HCT116 (cell line): Measurements from ENCODE around the gene HS6ST1. TPM values are rescaled to one million over a fixed set of nuclear protein-coding genes. Genes with fewer than 3 reads are reported as not detected.

Experiments
- ATAC-seq: fragments of 200-7000 bp; cut with Tn5 transposase; 2 replicates; pipeline ENCODE4 v1.9.1; 2020; ENCODE audit warnings: mild to moderate bottlenecking, moderate library complexity
- BruUV-seq: library from RNA; stranded (reverse); fragments of 400-500 nt; replicated peaks from 2 replicates; lab custom pipeline; 2021; lab: Mats Ljungman, UMichigan
- CTCF ChIA-PET: fragments of 300-600 bp; sonication (Branson Sonifier 250); formaldehyde crosslinking; loops from one replicate; lab custom pipeline; 2021; ENCODE audit warnings: antibody characterized with exemption; lab: Charles Lee
- POLR2A ChIA-PET: fragments of 300-600, 350-600 bp; sonication (Branson Sonifier 250); formaldehyde crosslinking; loops from one replicate; lab custom pipeline; 2021; ENCODE audit warnings: antibody characterized with exemption; lab: Charles Lee
- RAD21 ChIA-PET, 2 experiments: fragments of 300-600 bp; sonication (Branson Sonifier 250); formaldehyde crosslinking; loops; one replicate each; lab custom pipeline; 2023; ENCODE audit warnings: low total read pairs in 2 of 2; ENCODE audit not compliant: uncharacterized antibody in 2 of 2, unreplicated experiment in 2 of 2, low non-redundant PET in 1 of 2; lab: Charles Lee
- DNase-seq: peaks from one replicate; pipeline ENCODE4 v3.0.0-alpha.2; 2010; ENCODE audit warnings: low read depth, low spot score
- H2AFZ ChIP-seq: fragments of 200-600 bp; shearing (Covaris generic), sonication (generic); 2 replicates; pipeline ENCODE4 v1.6.1; 2017; ENCODE audit warnings: low read depth, mixed run types, mixed read lengths, antibody characterized with exemption, low read length; ENCODE audit not compliant: poor library complexity, severe bottlenecking
- H3K27ac ChIP-seq: 2 replicates; pipeline ENCODE4 v1.5.1; 2012; ENCODE audit warnings: low read depth, low read length
- H3K27me3 ChIP-seq: fragments of 200-600 bp; sonication (generic); 2 replicates; pipeline ENCODE4 v1.6.1; 2016; ENCODE audit warnings: mixed run types, low read length, mixed read lengths; ENCODE audit not compliant: insufficient read depth
- H3K36me3 ChIP-seq, 2 experiments: fragments of 200-500 bp in 1 of 2; fragments of 200-600 bp in 1 of 2; sonication (Bioruptor generic) in 1 of 2; sonication (generic) in 1 of 2; 2 replicates each; pipeline versions ENCODE4 v1.5.1 to v1.6.1; 2014 to 2016; ENCODE audit warnings: low read length in 2 of 2, inconsistent platforms in 1 of 2, mixed read lengths in 1 of 2, mixed run types in 1 of 2; ENCODE audit not compliant: insufficient read depth in 2 of 2, control insufficient read depth in 1 of 2
- H3K4me1 ChIP-seq, 2 experiments: fragments of 200-600 bp in 1 of 2; sonication (generic) in 1 of 2; 2 replicates each; pipeline versions ENCODE4 v1.5.1 to v1.6.1; 2012 to 2017; ENCODE audit warnings: low read length in 2 of 2, inconsistent platforms in 1 of 2, mild to moderate bottlenecking in 1 of 2, mixed read lengths in 1 of 2, mixed run types in 1 of 2, moderate library complexity in 1 of 2; ENCODE audit not compliant: insufficient read depth in 2 of 2, control insufficient read depth in 1 of 2
- H3K4me2 ChIP-seq: fragments of 200-600 bp; sonication (generic); 2 replicates; pipeline ENCODE4 v1.6.1; 2017; ENCODE audit warnings: mixed run types, low read length, mixed read lengths
- H3K4me3 ChIP-seq, 2 experiments: fragments of 200-600 bp in 1 of 2; sonication (generic) in 1 of 2; replicated peaks in 1 of 2; 2 replicates each; pipeline ENCODE4 v1.5.1; 2011 to 2016; ENCODE audit warnings: low read length in 2 of 2, control low read depth in 1 of 2, low read depth in 1 of 2, mild to moderate bottlenecking in 1 of 2, mixed read lengths in 1 of 2, mixed run types in 1 of 2
- H3K79me2 ChIP-seq: fragments of 200-600 bp; sonication (generic); 2 replicates; pipeline ENCODE4 v1.6.1; 2017; ENCODE audit warnings: mild to moderate bottlenecking, mixed run types, low read length, moderate library complexity, mixed read lengths; ENCODE audit not compliant: insufficient read depth
- H3K9ac ChIP-seq: fragments of 200-600 bp; sonication (generic); 2 replicates; pipeline ENCODE4 v1.6.1; 2016; ENCODE audit warnings: low read length, mixed read lengths
- H3K9me2 ChIP-seq: fragments of 200-600 bp; sonication (generic), shearing (Covaris generic); 2 replicates; pipeline ENCODE4 v1.6.1; 2017; ENCODE audit warnings: mixed run types, mild to moderate bottlenecking, moderate library complexity; ENCODE audit not compliant: insufficient read depth
- H3K9me3 ChIP-seq, 2 experiments: fragments of 200-500 bp in 1 of 2; fragments of 200-600 bp in 1 of 2; sonication (Bioruptor generic) in 1 of 2; sonication (generic) in 1 of 2; 2 replicates each; pipeline ENCODE4 v1.6.1; 2014 to 2017; ENCODE audit warnings: low read length in 2 of 2, mixed read lengths in 2 of 2, inconsistent platforms in 1 of 2, low read depth in 1 of 2, mild to moderate bottlenecking in 1 of 2, mixed run types in 1 of 2, moderate library complexity in 1 of 2; ENCODE audit not compliant: control insufficient read depth in 1 of 2, insufficient read depth in 1 of 2
- H4K20me1 ChIP-seq: fragments of 200-600 bp; sonication (generic), shearing (Covaris generic); 2 replicates; pipeline ENCODE4 v1.6.1; 2017; ENCODE audit warnings: mixed run types, mild to moderate bottlenecking, moderate library complexity; ENCODE audit not compliant: insufficient read depth
- ATF3 ChIP-seq: IDR thresholded peaks from 2 replicates; pipeline ENCODE4 v1.6.1; 2012
- CEBPB ChIP-seq: IDR thresholded peaks from 2 replicates; pipeline ENCODE4 v1.6.1; 2012; ENCODE audit warnings: low read depth
- ELF1 ChIP-seq: IDR thresholded peaks from 2 replicates; pipeline ENCODE4 v1.6.1; 2012; ENCODE audit warnings: low read depth, borderline replicate concordance
- JUND ChIP-seq: IDR thresholded peaks from 2 replicates; pipeline ENCODE4 v1.6.1; 2012
- POLR2A ChIP-seq: IDR thresholded peaks from 2 replicates; pipeline ENCODE4 v1.7.0; 2011; ENCODE audit warnings: borderline replicate concordance; ENCODE audit not compliant: insufficient read depth, insufficient read length; ENCODE audit errors: extremely low read depth
- POLR2AphosphoS5 ChIP-seq: IDR thresholded peaks from 2 replicates; pipeline ENCODE4 v1.6.1; 2011; ENCODE audit warnings: mild to moderate bottlenecking, low read depth, low read length, moderate library complexity
- RAD21 ChIP-seq: IDR thresholded peaks from 2 replicates; pipeline ENCODE4 v1.6.1; 2012; ENCODE audit warnings: low read depth, mild to moderate bottlenecking
- SP1 ChIP-seq: IDR thresholded peaks from 2 replicates; pipeline ENCODE4 v1.6.1; 2012; ENCODE audit warnings: low read depth
- SRF ChIP-seq: IDR thresholded peaks from 2 replicates; pipeline ENCODE4 v1.6.1; 2012; ENCODE audit warnings: low read depth
- TCF7L2 ChIP-seq: IDR thresholded peaks from 2 replicates; pipeline ENCODE4 v1.7.0; 2011; ENCODE audit warnings: borderline replicate concordance, inconsistent platforms; ENCODE audit not compliant: insufficient read depth, insufficient read length; ENCODE audit errors: extremely low read depth
- ZFX ChIP-seq: fragments of 450-650 bp; IDR thresholded peaks from 2 replicates; pipeline ENCODE4 v1.6.1; 2017
- ZNF274 ChIP-seq: fragments of 200-500 bp; sonication (Bioruptor generic); IDR thresholded peaks from 2 replicates; pipeline ENCODE4 v1.6.1; 2014; ENCODE audit warnings: mild to moderate bottlenecking, low read depth, low read length, inconsistent platforms
- intact Hi-C: fragments of 100-400 bp; cut with micrococcal nuclease; formaldehyde crosslinking; loops from 2 replicates; pipeline ENCODE4 v1.10.0; 2022
- total RNA-seq: library from RNA; stranded (reverse); gene quantifications from one replicate; pipeline ENCODE4 v1.2.1, GENCODE V29; 2021; ENCODE audit not compliant: unreplicated experiment
- TF ChIP-seq, protein P1 (sequence below): IDR thresholded peaks from 2 replicates; pipeline ENCODE4 v1.6.1; 2011; ENCODE audit warnings: mild to moderate bottlenecking, low read length, moderate library complexity; ENCODE audit not compliant: insufficient replicate concordance; ENCODE audit errors: extremely low read depth
- TF ChIP-seq, protein P2 (sequence below), 3 experiments: fragments of 200-600 bp in 1 of 3; sonication (generic) in 1 of 3; IDR thresholded peaks in 2 of 3; conservative IDR thresholded peaks in 1 of 3; 2 replicates each; pipeline ENCODE4 v1.5.1; 2012 to 2017; ENCODE audit warnings: low read depth in 2 of 3, low read length in 2 of 3, antibody characterized with exemption in 1 of 3, borderline replicate concordance in 1 of 3, control low read depth in 1 of 3, mild to moderate bottlenecking in 1 of 3, mixed read lengths in 1 of 3, mixed run types in 1 of 3, moderate library complexity in 1 of 3; ENCODE audit not compliant: insufficient read depth in 1 of 3

The HS6ST1 gene
- total RNA-seq, 1 experiment from 2014 or later: 35.0 TPM

DNA sequence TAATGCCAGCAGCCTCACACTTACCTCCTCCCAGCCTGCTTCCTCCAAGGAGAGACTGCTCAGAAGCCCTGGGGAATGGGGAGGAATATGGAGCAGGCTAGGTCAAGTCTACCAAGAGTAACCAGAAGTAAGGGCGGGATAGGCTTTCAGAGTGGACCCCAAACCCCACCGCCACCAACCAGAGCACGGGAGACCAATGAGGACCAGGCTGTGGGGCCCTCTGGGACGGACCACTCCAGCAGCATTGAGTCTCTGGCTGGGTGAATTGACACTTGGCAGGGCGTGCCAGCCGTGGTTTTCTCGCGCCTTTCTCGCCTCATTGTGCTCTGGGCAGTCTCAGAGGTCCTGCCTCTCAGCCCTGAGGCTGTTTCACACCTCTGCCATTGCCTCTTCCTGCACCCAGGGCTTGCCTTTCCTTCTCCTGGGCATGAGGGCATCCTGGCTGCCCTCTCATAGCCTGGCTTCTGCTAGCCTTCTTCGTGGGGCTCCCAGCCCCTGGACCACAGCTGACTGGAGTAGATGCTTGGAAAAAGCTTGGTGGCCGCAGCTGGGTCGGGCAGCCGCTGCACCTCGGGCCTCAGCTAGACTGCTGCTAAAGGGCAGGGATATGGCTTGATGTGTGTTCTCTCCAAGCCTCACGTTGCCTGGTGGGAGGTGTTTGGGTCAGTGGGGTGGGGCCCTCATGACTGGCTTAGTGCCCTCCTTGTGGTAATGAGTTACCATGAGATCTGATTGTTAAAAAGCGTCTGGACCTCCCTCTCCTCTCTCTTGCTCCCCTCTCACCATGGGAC lies 40.5 kb upstream of the HS6ST1 start:
- H3K9me3 ChIP-seq: no peaks in the 10 kb centered on the region
- DNase-seq (no peak), ATAC-seq (no peak)
- no peak overlapping the region for H3K27ac ChIP-seq
- H3K4me1 ChIP-seq: peaks cover 3 to 7% of the 10 kb centered on the region in 2 experiments; a peak in 2 of 4 replicates
- no peak overlapping the region for H3K9ac ChIP-seq
- H3K4me2 ChIP-seq: no peak overlapping the region
- no peaks in the 10 kb centered on the region for H3K79me2 ChIP-seq
- no peak overlapping the region for H3K4me3 ChIP-seq
- H3K9me2 ChIP-seq: no peaks in the 10 kb centered on the region
- intact Hi-C loops: no loop called here
- H3K27me3 ChIP-seq: no peaks in the 10 kb centered on the region
- BruUV-seq: no TSS peak
- TF ChIP-seq SRF: no peak
- no peak for TF ChIP-seq POLR2AphosphoS5
- TF ChIP-seq TCF7L2: no peak
- TF ChIP-seq JUND: no peak
- TF ChIP-seq RAD21: no peak
- TF ChIP-seq ATF3: no peak
- TF ChIP-seq ZFX: no peak
- no peak for TF ChIP-seq CEBPB
- TF ChIP-seq, protein P1, sequence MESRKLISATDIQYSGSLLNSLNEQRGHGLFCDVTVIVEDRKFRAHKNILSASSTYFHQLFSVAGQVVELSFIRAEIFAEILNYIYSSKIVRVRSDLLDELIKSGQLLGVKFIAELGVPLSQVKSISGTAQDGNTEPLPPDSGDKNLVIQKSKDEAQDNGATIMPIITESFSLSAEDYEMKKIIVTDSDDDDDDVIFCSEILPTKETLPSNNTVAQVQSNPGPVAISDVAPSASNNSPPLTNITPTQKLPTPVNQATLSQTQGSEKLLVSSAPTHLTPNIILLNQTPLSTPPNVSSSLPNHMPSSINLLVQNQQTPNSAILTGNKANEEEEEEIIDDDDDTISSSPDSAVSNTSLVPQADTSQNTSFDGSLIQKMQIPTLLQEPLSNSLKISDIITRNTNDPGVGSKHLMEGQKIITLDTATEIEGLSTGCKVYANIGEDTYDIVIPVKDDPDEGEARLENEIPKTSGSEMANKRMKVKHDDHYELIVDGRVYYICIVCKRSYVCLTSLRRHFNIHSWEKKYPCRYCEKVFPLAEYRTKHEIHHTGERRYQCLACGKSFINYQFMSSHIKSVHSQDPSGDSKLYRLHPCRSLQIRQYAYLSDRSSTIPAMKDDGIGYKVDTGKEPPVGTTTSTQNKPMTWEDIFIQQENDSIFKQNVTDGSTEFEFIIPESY: no peak
- no peak for TF ChIP-seq POLR2A
- TF ChIP-seq, protein P2, sequence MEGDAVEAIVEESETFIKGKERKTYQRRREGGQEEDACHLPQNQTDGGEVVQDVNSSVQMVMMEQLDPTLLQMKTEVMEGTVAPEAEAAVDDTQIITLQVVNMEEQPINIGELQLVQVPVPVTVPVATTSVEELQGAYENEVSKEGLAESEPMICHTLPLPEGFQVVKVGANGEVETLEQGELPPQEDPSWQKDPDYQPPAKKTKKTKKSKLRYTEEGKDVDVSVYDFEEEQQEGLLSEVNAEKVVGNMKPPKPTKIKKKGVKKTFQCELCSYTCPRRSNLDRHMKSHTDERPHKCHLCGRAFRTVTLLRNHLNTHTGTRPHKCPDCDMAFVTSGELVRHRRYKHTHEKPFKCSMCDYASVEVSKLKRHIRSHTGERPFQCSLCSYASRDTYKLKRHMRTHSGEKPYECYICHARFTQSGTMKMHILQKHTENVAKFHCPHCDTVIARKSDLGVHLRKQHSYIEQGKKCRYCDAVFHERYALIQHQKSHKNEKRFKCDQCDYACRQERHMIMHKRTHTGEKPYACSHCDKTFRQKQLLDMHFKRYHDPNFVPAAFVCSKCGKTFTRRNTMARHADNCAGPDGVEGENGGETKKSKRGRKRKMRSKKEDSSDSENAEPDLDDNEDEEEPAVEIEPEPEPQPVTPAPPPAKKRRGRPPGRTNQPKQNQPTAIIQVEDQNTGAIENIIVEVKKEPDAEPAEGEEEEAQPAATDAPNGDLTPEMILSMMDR (IDR thresholded peaks at IDR 0.05 in 2 of 3, conservative IDR thresholded peaks at IDR 0.05 in 1 of 3; ENCODE audit: borderline replicate concordance in 1 of 3, insufficient read depth in 1 of 3, low read depth in 2 of 3, low read length in 2 of 3): no peak
- no peak for TF ChIP-seq SP1
- TF ChIP-seq ZNF274: no peak
- no peak for TF ChIP-seq ELF1
- POLR2A ChIA-PET: no interaction called here
- CTCF ChIA-PET: no interaction called here
- no peaks in the 10 kb centered on the region for H4K20me1 ChIP-seq
- no peaks in the 10 kb centered on the region for H3K36me3 ChIP-seq
- RAD21 ChIA-PET: no interaction called here
- no peak overlapping the region for H2AFZ ChIP-seq
